Natural killer cell (primary cell): ENCODE measurements around the gene DOCK4. TPM values are rescaled to one million over a fixed set of nuclear protein-coding genes. Genes with fewer than 3 reads are reported as not detected.

Experiments
- ATAC-seq, 3 donors: fragments of 150-1000 bp in 2 of 3; fragments of 200-7000 bp in 1 of 3; cut with Tn5 transposase; 1 replicate in 1 of 3; 2 replicates in 2 of 3; pipeline ENCODE4 v1.10.0; 2021; ENCODE audit warnings: mild to moderate bottlenecking in 2 of 3, moderate library complexity in 2 of 3
- DNase-seq, 2 donors: peaks; one replicate each; pipeline versions ENCODE4 v3.0.0 to v3.0.0-alpha.2; 2013 to 2021; ENCODE audit warnings: mixed read lengths in 1 of 2
- H3K27ac ChIP-seq: one replicate; pipeline ENCODE4 v1.5.1; 2013; ENCODE audit warnings: mild to moderate bottlenecking, low read length
- H3K27me3 ChIP-seq: one replicate; pipeline ENCODE4 v1.6.1; 2013; ENCODE audit warnings: low read length; ENCODE audit not compliant: control insufficient read depth, insufficient read depth
- H3K36me3 ChIP-seq: one replicate; pipeline ENCODE4 v1.6.1; 2013; ENCODE audit warnings: low read length; ENCODE audit not compliant: control insufficient read depth, insufficient read depth
- H3K4me1 ChIP-seq: one replicate; pipeline ENCODE4 v1.6.1; 2013; ENCODE audit warnings: low read length; ENCODE audit not compliant: control insufficient read depth, insufficient read depth
- H3K4me3 ChIP-seq: one replicate; pipeline ENCODE4 v1.5.1; 2013; ENCODE audit warnings: low read length
- H3K9me3 ChIP-seq: one replicate; pipeline ENCODE4 v1.6.1; 2013; ENCODE audit warnings: low read length; ENCODE audit not compliant: control insufficient read depth, insufficient read depth
- H3K27ac Mint-ChIP-seq, 2 donors: one replicate each; pipeline ENCODE4 v1.8.0; 2022; ENCODE audit warnings: mild to moderate bottlenecking in 2 of 2, mixed read lengths in 2 of 2, moderate library complexity in 1 of 2
- H3K27me3 Mint-ChIP-seq, 2 donors: one replicate each; pipeline ENCODE4 v1.8.0; 2022; ENCODE audit warnings: low read depth in 2 of 2, mixed read lengths in 2 of 2
- H3K36me3 Mint-ChIP-seq: one replicate; pipeline ENCODE4 v1.8.0; 2022; ENCODE audit warnings: mixed read lengths
- H3K4me1 Mint-ChIP-seq, 2 donors: one replicate each; pipeline ENCODE4 v1.8.0; 2022; ENCODE audit warnings: mixed read lengths in 2 of 2
- H3K4me3 Mint-ChIP-seq: one replicate; pipeline ENCODE4 v1.8.0; 2022; ENCODE audit warnings: mild to moderate bottlenecking, moderate library complexity, mixed read lengths
- H3K9me3 Mint-ChIP-seq, 2 donors: one replicate each; pipeline ENCODE4 v1.8.0; 2022; ENCODE audit warnings: mixed read lengths in 2 of 2
- CTCF ChIP-seq: fragments of 200-600 bp; IDR thresholded peaks from one replicate; pipeline ENCODE4 v1.8.0; 2022; ENCODE audit warnings: antibody characterized with exemption
- WGBS: methylation state at CpG from one replicate; pipeline ENCODE4 v1.1.7; 2013; ENCODE audit warnings: missing lambda C conversion rate; ENCODE audit not compliant: insufficient coverage; 5-methylcytosine and 5-hydroxymethylcytosine counted together
- intact Hi-C: fragments of 100-400 bp; cut with micrococcal nuclease; formaldehyde crosslinking; loops from one replicate; pipeline ENCODE4 v1.14.2; 2022
- total RNA-seq, 4 donors: library from RNA; stranded (reverse); fragments of 120-200 nt in 1 of 4; gene quantifications; one replicate each; pipeline versions ENCODE4 v1.2.3 to v1.2.4, GENCODE V29; 2013 to 2022

DOCK4 gene
- total RNA-seq, 3 donors from 2014 or later (not counting 1 experiment from before 2014, with no cell fraction given) = 0.61 to 2.4 (median 0.89) TPM

- intact Hi-C loops = no loop called here
- no peak overlapping the region for H3K4me3 ChIP-seq
- 88% methylated on average over 1 of the region's 2 CpGs for WGBS
- no peak overlapping the region for H3K27ac Mint-ChIP-seq
- no peak overlapping the region for H3K27ac ChIP-seq
- peaks cover 30% of the 10 kb centered on the region for H3K27me3 ChIP-seq
- no peaks in the 10 kb centered on the region for H3K9me3 Mint-ChIP-seq
- no peak for TF ChIP-seq CTCF
- H3K4me1 ChIP-seq = peaks cover 4% of the 10 kb centered on the region
- H3K36me3 Mint-ChIP-seq = no peaks in the 10 kb centered on the region
- H3K27me3 Mint-ChIP-seq = peaks cover 40 to 88% of the 10 kb centered on the region in 2 donors
- no peaks in the 10 kb centered on the region for H3K36me3 ChIP-seq
- H3K9me3 ChIP-seq = no peaks in the 10 kb centered on the region
- H3K4me3 Mint-ChIP-seq = no peak overlapping the region
- no peak for ATAC-seq
- no peak for DNase-seq
- H3K4me1 Mint-ChIP-seq = peaks cover 5% of the 10 kb centered on the region in 2 donors
Observed at GRCh38 chr7:112199035-112199655, 7.1 kb downstream of the DOCK4 start.

GRCh38 chr7:112197322-112197721, 8.9 kb downstream of the DOCK4 start:
- no peaks in the 10 kb centered on the region for H3K4me1 Mint-ChIP-seq
- TF ChIP-seq CTCF = no peak
- no peaks in the 10 kb centered on the region for H3K36me3 Mint-ChIP-seq
- H3K4me1 ChIP-seq = no peaks in the 10 kb centered on the region
- peaks cover 13% of the 10 kb centered on the region for H3K27me3 ChIP-seq
- H3K9me3 Mint-ChIP-seq = peaks cover 0 to 3% of the 10 kb centered on the region in 2 donors
- 82% methylated on average over 5 of the region's 6 CpGs for WGBS
- DNase-seq (no peak), ATAC-seq (no peak)
- no peak overlapping the region for H3K27ac ChIP-seq
- H3K4me3 Mint-ChIP-seq = no peak overlapping the region
- intact Hi-C loops = no loop called here
- no peak overlapping the region for H3K27ac Mint-ChIP-seq
- peaks cover 36 to 90% of the 10 kb centered on the region in 2 donors for H3K27me3 Mint-ChIP-seq
- no peaks in the 10 kb centered on the region for H3K36me3 ChIP-seq
- H3K4me3 ChIP-seq = no peak overlapping the region
- no peaks in the 10 kb centered on the region for H3K9me3 ChIP-seq

GRCh38 chr7:112195717-112196116, 10.5 kb downstream of the DOCK4 start:
- ATAC-seq (no peak), DNase-seq (no peak)
- Histone ChIP-seq H3K36me3 (no peaks in the 10 kb centered on the region), H3K27ac (no peak overlapping the region), H3K4me1 (no peaks in the 10 kb centered on the region), H3K4me3 (no peak overlapping the region), H3K27me3 (peaks cover 2% of the 10 kb centered on the region), H3K9me3 (no peaks in the 10 kb centered on the region)
- whole genome bisulfite sequencing = 89% methylated on average over 5 of the region's 5 CpGs
- Mint-ChIP-seq H3K27ac (no peak overlapping the region), H3K27me3 (peaks cover 22 to 75% of the 10 kb centered on the region in 2 donors), H3K36me3 (no peaks in the 10 kb centered on the region), H3K4me3 (no peak overlapping the region), H3K9me3 (peaks cover 0 to 3% of the 10 kb centered on the region in 2 donors), H3K4me1 (no peaks in the 10 kb centered on the region)
- intact Hi-C loops = no loop called here
- no peak for TF ChIP-seq CTCF

GRCh38 chr7:112193915-112194502, 12.2 kb downstream of the DOCK4 start:
- no peaks in the 10 kb centered on the region for H3K4me1 Mint-ChIP-seq
- H3K9me3 Mint-ChIP-seq = peaks cover 0 to 3% of the 10 kb centered on the region in 2 donors
- peaks cover 20 to 70% of the 10 kb centered on the region in 2 donors for H3K27me3 Mint-ChIP-seq

More at GRCh38 chr7:112193915-112194502, 12.2 kb downstream of the DOCK4 start:
- no peak overlapping the region for H3K27ac ChIP-seq
- Mint-ChIP-seq H3K27ac (no peak overlapping the region), H3K4me3 (no peak overlapping the region), H3K36me3 (no peaks in the 10 kb centered on the region)
- H3K36me3 ChIP-seq = no peaks in the 10 kb centered on the region
- no peak overlapping the region for H3K4me3 ChIP-seq
- no peak for TF ChIP-seq CTCF
- no peaks in the 10 kb centered on the region for H3K4me1 ChIP-seq
- DNase-seq (no peak), ATAC-seq (no peak)
- intact Hi-C loops = no loop called here
- no peaks in the 10 kb centered on the region for H3K27me3 ChIP-seq
- H3K9me3 ChIP-seq = no peaks in the 10 kb centered on the region
